Measurements from ENCODE around the gene AP5S1.

The AP5S1 gene

GRCh38 chr20:3876676-3877075 lies 56.3 kb downstream of the AP5S1 start:
- no peak for DNase-seq (ENCODE audit: low read depth in 2 of 2)
